ENCODE measurements around the gene COX6B2. TPM values are rescaled to one million over a fixed set of nuclear protein-coding genes. Genes with fewer than 3 reads are reported as not detected.

COX6B2 gene
- total RNA-seq, 2 experiments from 2014 or later = 0.28 TPM; not detected in 1

- Histone ChIP-seq H3K4me1 (ENCODE audit: insufficient read depth, low read length) (peaks cover 18% of the 10 kb centered on the region), H3K36me3 (ENCODE audit: insufficient read depth, low read length) (no peaks in the 10 kb centered on the region), H3K9me3 (ENCODE audit: control insufficient read depth in 1 of 2, insufficient read depth in 1 of 2, low read length in 2 of 2) (peaks cover 0 to 25% of the 10 kb centered on the region in 2 experiments), H3K27ac (ENCODE audit: low read depth in 1 of 2, low read length in 2 of 2) (no peak overlapping the region), H3K4me3 (ENCODE audit: low read length) (no peak overlapping the region), H3K27me3 (ENCODE audit: control insufficient read depth in 1 of 2, insufficient read depth in 2 of 2, low read length in 2 of 2) (peaks cover 41 to 44% of the 10 kb centered on the region in 2 experiments)
- peaks cover 5% of the 10 kb centered on the region for H3K4me1 Mint-ChIP-seq (ENCODE audit: low read depth)
- POLR2A ChIA-PET = interaction anchor here (1.0 to 1.6 kb wide), 5 partner anchors 15 to 109 kb away, joined by 3 to 7 read pairs (median 3); partner anchors contain the start of genes KMT5C, UBE2S and ZNF628
- no peak for ATAC-seq (ENCODE audit: poor library complexity)
- no peak overlapping the region for H3K4me3 Mint-ChIP-seq
- H3K9me3 Mint-ChIP-seq = no peaks in the 10 kb centered on the region
- no peak overlapping the region for H3K27ac Mint-ChIP-seq
- TF ChIP-seq CTCF (IDR thresholded peaks at IDR 0.05) = no peak
- H3K27me3 Mint-ChIP-seq = peaks cover 39% of the 10 kb centered on the region
- DNase-seq = no peak
- CTCF ChIA-PET = no interaction called here
- intact Hi-C loops (cut with DNase I, micrococcal nuclease) = no loop called here
- H3K36me3 Mint-ChIP-seq (ENCODE audit: low read depth) = no peaks in the 10 kb centered on the region
Observed at GRCh38 chr19:55368106-55368505, 13.6 kb upstream of the COX6B2 start.

- peaks cover 28 to 30% of the 10 kb centered on the region in 2 experiments for H3K27me3 ChIP-seq (ENCODE audit: control insufficient read depth in 1 of 2, insufficient read depth in 2 of 2, low read length in 2 of 2)
- H3K4me3 Mint-ChIP-seq = no peak overlapping the region
- H3K9me3 Mint-ChIP-seq = no peaks in the 10 kb centered on the region
- ChIA-PET POLR2A (no interaction called here), CTCF (interaction anchor here (1.3 kb wide), 1 partner anchor 19 kb away, joined by 3 read pairs; no protein-coding TSS in a partner anchor)
- no peak overlapping the region for H3K27ac Mint-ChIP-seq
- H3K4me3 ChIP-seq (ENCODE audit: low read length) = no peak overlapping the region
- TF ChIP-seq CTCF (IDR thresholded peaks at IDR 0.05) = no peak
- no peaks in the 10 kb centered on the region for H3K36me3 Mint-ChIP-seq (ENCODE audit: low read depth)
- DNase-seq (no peak), ATAC-seq (ENCODE audit: poor library complexity) (no peak)
- H3K4me1 ChIP-seq (ENCODE audit: insufficient read depth, low read length) = peaks cover 18% of the 10 kb centered on the region
- peaks cover 30% of the 10 kb centered on the region for H3K27me3 Mint-ChIP-seq
- H3K36me3 ChIP-seq (ENCODE audit: insufficient read depth, low read length) = no peaks in the 10 kb centered on the region
- H3K9me3 ChIP-seq (ENCODE audit: control insufficient read depth in 1 of 2, insufficient read depth in 1 of 2, low read length in 2 of 2) = peaks cover 0 to 16% of the 10 kb centered on the region in 2 experiments
- peaks cover 5% of the 10 kb centered on the region for H3K4me1 Mint-ChIP-seq (ENCODE audit: low read depth)
- intact Hi-C loops (cut with DNase I, micrococcal nuclease) = no loop called here
- H3K27ac ChIP-seq (ENCODE audit: low read depth in 1 of 2, low read length in 2 of 2) = no peak overlapping the region
Observed at GRCh38 chr19:55366790-55367189, 12.3 kb upstream of the COX6B2 start.

GRCh38 chr19:55365964-55366363 lies 11.4 kb upstream of the COX6B2 start:
- H3K4me1 ChIP-seq (ENCODE audit: insufficient read depth, low read length) = peaks cover 18% of the 10 kb centered on the region
- no peak overlapping the region for H3K4me3 Mint-ChIP-seq
- no peak overlapping the region for H3K27ac ChIP-seq (ENCODE audit: low read depth in 1 of 2, low read length in 2 of 2)
- H3K27ac Mint-ChIP-seq = no peak overlapping the region
- ATAC-seq (ENCODE audit: poor library complexity) = no peak
- no peak overlapping the region for H3K4me3 ChIP-seq (ENCODE audit: low read length)
- H3K27me3 Mint-ChIP-seq = peaks cover 22% of the 10 kb centered on the region
- no peaks in the 10 kb centered on the region for H3K36me3 ChIP-seq (ENCODE audit: insufficient read depth, low read length)
- CTCF ChIA-PET = interaction anchor here (1.3 kb wide), 1 partner anchor 18 kb away, joined by 3 read pairs; no protein-coding TSS in a partner anchor
- POLR2A ChIA-PET = no interaction called here
- H3K27me3 ChIP-seq (ENCODE audit: control insufficient read depth in 1 of 2, insufficient read depth in 2 of 2, low read length in 2 of 2) = peaks cover 23 to 25% of the 10 kb centered on the region in 2 experiments
- H3K4me1 Mint-ChIP-seq (ENCODE audit: low read depth) = peaks cover 5% of the 10 kb centered on the region
- no peak for TF ChIP-seq CTCF (IDR thresholded peaks at IDR 0.05)
- intact Hi-C loops (cut with DNase I, micrococcal nuclease) = no loop called here
- DNase-seq = no peak
- H3K36me3 Mint-ChIP-seq (ENCODE audit: low read depth) = no peaks in the 10 kb centered on the region
- no peaks in the 10 kb centered on the region for H3K9me3 Mint-ChIP-seq
- H3K9me3 ChIP-seq (ENCODE audit: control insufficient read depth in 1 of 2, insufficient read depth in 1 of 2, low read length in 2 of 2) = peaks cover 0 to 16% of the 10 kb centered on the region in 2 experiments

All from CD4-positive, alpha-beta T cell (primary cell).